ENCODE data around the gene ARRDC1.

DNA sequence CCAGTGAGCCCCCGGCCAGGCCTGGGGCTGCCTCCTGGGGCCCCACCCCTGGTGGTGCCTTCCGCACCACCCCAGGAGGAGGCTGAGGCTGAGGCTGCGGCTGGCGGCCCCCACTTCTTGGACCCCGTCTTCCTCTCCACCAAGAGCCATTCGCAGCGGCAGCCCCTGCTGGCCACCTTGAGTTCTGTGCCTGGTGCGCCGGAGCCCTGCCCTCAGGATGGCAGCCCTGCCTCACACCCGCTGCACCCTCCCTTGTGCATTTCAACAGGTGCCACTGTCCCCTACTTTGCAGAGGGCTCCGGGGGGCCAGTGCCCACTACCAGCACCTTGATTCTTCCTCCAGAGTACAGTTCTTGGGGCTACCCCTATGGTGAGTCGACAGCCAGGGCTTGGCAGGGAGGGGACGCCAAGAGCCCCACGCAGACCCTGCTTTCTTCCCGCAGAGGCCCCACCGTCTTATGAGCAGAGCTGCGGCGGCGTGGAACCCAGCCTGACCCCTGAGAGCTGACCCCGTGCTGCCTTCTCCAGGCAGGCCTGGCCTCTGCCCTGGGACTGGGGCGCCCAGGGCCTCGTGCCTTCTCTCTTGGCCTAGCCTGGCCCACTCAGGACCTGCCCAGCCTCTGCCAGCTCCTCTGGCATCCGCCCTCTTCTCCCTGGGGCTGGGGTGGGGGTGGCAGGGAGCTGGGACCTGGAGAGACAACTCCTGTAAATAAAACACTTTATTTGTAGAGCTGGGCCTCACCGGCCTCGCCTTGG lies 9.3 kb downstream of the ARRDC1 start:
- TF ChIP-seq GATA2 (IDR thresholded peaks at IDR 0.05; ENCODE audit: low read depth, low read length) (no peak), GATA3 (IDR thresholded peaks at IDR 0.05; ENCODE audit: low read depth, low read length) (no peak)

Data from SH-SY5Y (cell line).